Endometrial microvascular endothelial cells (primary cell): Measurements from ENCODE around the gene ARHGEF37. TPM values are rescaled to one million over a fixed set of nuclear protein-coding genes. Genes with fewer than 3 reads are reported as not detected.
"Not testable (repeated sequence)": the region's sequence is repeated elsewhere in the genome, so short reads cannot be mapped to it uniquely, and the experiment has no call there.

ENCODE experiments used
- in situ Hi-C: cut with HindIII; loops from 2 replicates; pipeline ENCODE4 v1.10.0; 2017; ENCODE audit warnings: low sequenced_read_pairs, low pct_unique_long_range_greater_than_20kb; ENCODE audit errors: inconsistent ontology term
- total RNA-seq: library from RNA; depleted of rRNA; stranded (reverse); fragments of >200 nt; gene quantifications from one replicate; pipeline ENCODE4 v1.2.3, GENCODE V29; 2015; ENCODE audit errors: inconsistent ontology term

Gene ARHGEF37
- total RNA-seq, 1 donor from 2014 or later, result 1.5 TPM

- in situ Hi-C loops, result no loop called here
Observed at GRCh38 chr5:149559706-149560105, 21.6 kb upstream of the ARHGEF37 start.

GRCh38 chr5:149561848-149562247 lies 19.4 kb upstream of the ARHGEF37 start:
- in situ Hi-C loops, result no loop called here

GRCh38 chr5:149563466-149563865 lies 17.8 kb upstream of the ARHGEF37 start:
- in situ Hi-C loops, result no loop called here

- in situ Hi-C loops, result not testable (repeated sequence)
Observed at GRCh38 chr5:149564542-149565140, 16.7 kb upstream of the ARHGEF37 start.

GRCh38 chr5:149567226-149567625 lies 14.1 kb upstream of the ARHGEF37 start:
- in situ Hi-C loops, result no loop called here

- in situ Hi-C loops, result no loop called here
Observed at GRCh38 chr5:149572170-149572569, 9.1 kb upstream of the ARHGEF37 start.

- in situ Hi-C loops, result no loop called here
Observed at GRCh38 chr5:149572576-149573231, 8.6 kb upstream of the ARHGEF37 start.

GRCh38 chr5:149575131-149575530 lies 6.2 kb upstream of the ARHGEF37 start:
- in situ Hi-C loops, result no loop called here

GRCh38 chr5:149576021-149576420 lies 5.3 kb upstream of the ARHGEF37 start:
- in situ Hi-C loops, result no loop called here

- in situ Hi-C loops, result no loop called here
Observed at GRCh38 chr5:149578896-149579295, 2.4 kb upstream of the ARHGEF37 start.

GRCh38 chr5:149580808-149581191 lies 498 bp upstream of the ARHGEF37 start:
- in situ Hi-C loops, result no loop called here

- in situ Hi-C loops, result no loop called here
Observed at GRCh38 chr5:149581931-149582768, 852 bp downstream of the ARHGEF37 start.

- in situ Hi-C loops, result no loop called here
Observed at GRCh38 chr5:149583394-149583793, 2.1 kb downstream of the ARHGEF37 start.

GRCh38 chr5:149584121-149584520 lies 2.8 kb downstream of the ARHGEF37 start:
- in situ Hi-C loops, result no loop called here

- in situ Hi-C loops, result no loop called here
Observed at GRCh38 chr5:149585910-149586309, 4.6 kb downstream of the ARHGEF37 start.

- in situ Hi-C loops, result no loop called here
Observed at GRCh38 chr5:149586708-149587318, 5.5 kb downstream of the ARHGEF37 start.

- in situ Hi-C loops, result no loop called here
Observed at GRCh38 chr5:149588936-149589335, 7.6 kb downstream of the ARHGEF37 start.

GRCh38 chr5:149593370-149593769 lies 12.1 kb downstream of the ARHGEF37 start:
- in situ Hi-C loops, result no loop called here

- in situ Hi-C loops, result no loop called here
Observed at GRCh38 chr5:149594206-149594895, 13.1 kb downstream of the ARHGEF37 start.
